Activated T-helper 1 cell treated with Interleukin-2 at 50 U/mL for 16 hours (primary cell): ENCODE data around the gene SART3.

Experiments
- DNase-seq: peaks from one replicate; pipeline ENCODE4 v3.0.0-alpha.2; 2020; ENCODE audit warnings: low read depth

The SART3 gene

DNA sequence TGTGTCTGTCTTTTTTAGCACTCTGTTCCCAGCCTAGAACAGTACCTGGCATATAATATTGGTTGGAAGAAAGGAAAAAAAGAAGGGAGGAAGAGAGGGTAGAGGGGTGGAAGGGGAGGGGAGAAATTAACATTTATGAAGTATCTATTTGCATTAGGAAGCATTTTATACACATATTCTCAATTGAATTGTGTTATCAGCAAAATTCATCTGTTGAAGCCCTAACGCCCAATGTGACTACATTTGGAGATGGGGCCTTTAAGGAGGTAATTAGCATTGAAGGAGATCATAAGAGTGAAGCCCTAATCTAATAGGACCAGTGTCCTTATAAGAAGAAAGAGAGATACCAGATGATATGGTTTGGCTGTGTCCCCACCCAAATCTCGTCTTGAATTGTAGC, 76.1 kb downstream of the SART3 start:
- DNase-seq: no peak

DNA sequence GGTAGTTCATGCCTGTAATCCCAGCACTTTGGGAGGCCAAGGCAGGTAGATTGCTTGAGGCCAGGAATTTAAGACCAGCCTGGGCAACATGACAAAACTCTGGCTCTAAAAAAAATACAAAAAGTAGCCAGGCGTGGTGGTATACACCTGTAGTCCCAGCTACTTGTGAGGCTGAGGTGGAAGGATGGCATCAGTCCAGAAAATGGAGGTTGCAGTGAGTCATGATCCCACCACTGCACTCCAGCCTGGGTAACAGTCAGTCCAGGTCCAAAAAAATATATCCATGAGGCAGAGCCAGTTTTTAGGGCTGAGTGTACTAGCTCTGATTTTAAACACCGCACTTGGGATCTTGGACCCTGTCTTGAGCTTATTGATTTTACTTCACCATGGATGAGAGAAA, 76.5 kb downstream of the SART3 start:
- no peak for DNase-seq

- no peak for DNase-seq
These were observed 77.5 kb downstream of the SART3 start for GRCh38 chr12:108483213-108484059.

GRCh38 chr12:108482717-108483212, 78.2 kb downstream of the SART3 start:
- DNase-seq: no peak

- no peak for DNase-seq
These were observed 81.5 kb downstream of the SART3 start for GRCh38 chr12:108479364-108480070.

DNA sequence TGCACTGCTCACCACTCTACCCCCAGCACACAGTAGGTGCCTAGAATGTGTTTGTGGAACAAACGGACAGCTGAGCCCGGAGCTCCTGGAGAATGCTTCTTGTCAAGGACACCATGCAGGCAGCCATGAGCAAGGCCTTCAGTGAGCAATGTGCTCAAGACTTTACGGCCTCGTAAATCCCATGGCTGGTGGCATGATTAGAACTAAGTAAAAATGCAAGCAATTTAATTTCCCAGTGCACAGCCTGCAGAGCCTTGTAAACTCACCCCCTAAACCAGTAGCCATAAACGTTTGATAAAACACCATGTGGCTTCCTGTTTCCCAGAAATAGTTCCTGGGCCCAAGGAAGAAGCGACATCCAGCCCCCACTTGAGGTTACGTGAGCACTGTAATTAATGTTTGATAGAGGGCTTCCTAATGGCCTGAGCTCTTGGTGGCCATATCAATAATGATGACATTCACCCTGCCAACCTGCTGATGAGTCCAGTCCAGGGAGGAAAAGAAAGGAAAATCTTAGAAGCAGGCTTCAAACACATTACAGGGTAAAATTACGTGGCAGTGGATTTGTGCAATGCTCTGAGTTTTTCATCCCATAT, 82.3 kb downstream of the SART3 start:
- DNase-seq: no peak

GRCh38 chr12:108477881-108478259, 83.1 kb downstream of the SART3 start:
- DNase-seq: no peak

GRCh38 chr12:108477055-108477880, 83.7 kb downstream of the SART3 start:
- no peak for DNase-seq

DNA sequence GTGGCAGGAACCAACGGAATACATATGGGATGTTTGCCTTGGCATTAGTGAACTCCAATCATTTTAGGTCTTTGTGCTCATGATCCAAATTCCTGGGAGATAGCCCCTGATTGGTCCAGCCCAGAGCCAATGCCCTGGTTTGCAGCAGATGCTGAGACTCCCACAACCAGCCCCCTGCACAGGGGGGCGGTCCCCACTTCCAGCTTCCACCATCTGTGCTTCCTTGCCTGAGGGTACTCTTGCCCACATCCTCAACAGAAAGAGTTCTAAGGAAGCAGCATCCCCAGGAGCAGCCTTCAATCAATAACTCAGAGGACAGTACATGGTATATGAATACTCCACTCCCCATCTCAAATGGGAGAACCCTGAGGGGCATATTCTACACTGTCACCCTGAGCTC, 85.6 kb downstream of the SART3 start:
- DNase-seq: no peak

GRCh38 chr12:108473400-108474055, 87.4 kb downstream of the SART3 start:
- DNase-seq: no peak
